ENCODE results near the gene TEKTIP1. TPM values are rescaled to one million over a fixed set of nuclear protein-coding genes. Genes with fewer than 3 reads are reported as not detected.
A peak's percentile ranks its signal among the peaks of the same experiment; 100 is the strongest.

The TEKTIP1 gene
- total and polyA plus RNA-seq, 2 donors (not counting 1 experiment from before 2014, with no cell fraction given): 6.3 to 17.3 TPM

GRCh38 chr19:3550947-3551791, 12.2 kb downstream of the TEKTIP1 start:
- TF ChIP-seq CTCF (IDR thresholded peaks at IDR 0.05): no peak
- no peak for TF ChIP-seq EZH2 (IDR thresholded peaks at IDR 0.05; ENCODE audit: borderline replicate concordance, insufficient read depth, low read depth, low read length, poor library complexity, severe bottlenecking)
- H4K20me1 ChIP-seq (ENCODE audit: control insufficient read depth, insufficient read depth, low read length, poor library complexity, severe bottlenecking): peaks cover 44% of the 10 kb centered on the region
- H3K27me3 Mint-ChIP-seq: no peaks in the 10 kb centered on the region
- no peaks in the 10 kb centered on the region for H3K27me3 ChIP-seq (replicated peaks in 1 of 4; ENCODE audit: control extremely low read depth in 1 of 4, control insufficient read depth in 3 of 4, insufficient read depth in 4 of 4, low read length in 3 of 4)
- WGBS (ENCODE audit: insufficient coverage): 96% methylated on average over 32 of the region's 34 CpGs
- H3K79me2 ChIP-seq (ENCODE audit: control insufficient read depth, insufficient read depth, low read length): peaks cover 50% of the 10 kb centered on the region
- ATAC-seq (ENCODE audit: low read depth) (no peak), DNase-seq (no peak)
- peaks cover 37% of the 10 kb centered on the region for H3K4me1 Mint-ChIP-seq
- no peak overlapping the region for H3K27ac ChIP-seq (ENCODE audit: low read length in 2 of 2)
- ChIA-PET POLR2A (interaction anchor here (0.5 kb wide), 1 partner anchor 47 kb away, joined by 3 read pairs; no protein-coding TSS in a partner anchor), CTCF (no interaction called here)
- no peaks in the 10 kb centered on the region for H3K9me3 ChIP-seq (ENCODE audit: control extremely low read depth in 1 of 3, control insufficient read depth in 2 of 3, insufficient read depth in 1 of 3, low read length in 2 of 3)
- no peaks in the 10 kb centered on the region for H3K9me3 Mint-ChIP-seq (ENCODE audit: insufficient read depth)
- peak overlapping the region; percentile 81 for H3K27ac Mint-ChIP-seq
- H3K36me3 ChIP-seq (replicated peaks in 1 of 2; ENCODE audit: control extremely low read depth in 1 of 2, control insufficient read depth in 1 of 2, extremely low read depth in 1 of 2, insufficient read depth in 2 of 2, low read length in 1 of 2): peaks cover 0 to 24% of the 10 kb centered on the region in 2 experiments
- peaks cover 32 to 39% of the 10 kb centered on the region in 2 donors for H3K4me1 ChIP-seq (ENCODE audit: control insufficient read depth in 2 of 2, insufficient read depth in 2 of 2, low read length in 2 of 2)
- intact Hi-C loops (cut with micrococcal nuclease): loop anchor here (5.0 kb wide), 1 partner anchor 34 kb away; no protein-coding TSS in a partner anchor
- no peak overlapping the region for H3K4me2 ChIP-seq (replicated peaks; ENCODE audit: low read depth, low read length, poor library complexity, severe bottlenecking)
- H3K9ac ChIP-seq (ENCODE audit: low read length): no peak overlapping the region
- H2AFZ ChIP-seq (ENCODE audit: insufficient read depth, low read depth, low read length, poor library complexity, severe bottlenecking): no peak overlapping the region
- peak overlapping the region; percentile 41 for H3K4me3 Mint-ChIP-seq
- no peak overlapping the region for H3K4me3 ChIP-seq (ENCODE audit: control extremely low read depth in 1 of 5, extremely low read depth in 1 of 5, insufficient read depth in 1 of 5, low read depth in 2 of 5, low read length in 4 of 5)

- peaks cover 0 to 24% of the 10 kb centered on the region in 2 experiments for H3K36me3 ChIP-seq (replicated peaks in 1 of 2; ENCODE audit: control extremely low read depth in 1 of 2, control insufficient read depth in 1 of 2, extremely low read depth in 1 of 2, insufficient read depth in 2 of 2, low read length in 1 of 2)
- H3K4me3 Mint-ChIP-seq: peak overlapping the region; percentile 41
- H3K4me1 Mint-ChIP-seq: peaks cover 43% of the 10 kb centered on the region
- CTCF ChIA-PET: no interaction called here
- peaks cover 56% of the 10 kb centered on the region for H3K79me2 ChIP-seq (ENCODE audit: control insufficient read depth, insufficient read depth, low read length)
- no peak overlapping the region for H3K27ac ChIP-seq (ENCODE audit: low read length in 2 of 2)
- H3K27me3 ChIP-seq (replicated peaks in 1 of 4; ENCODE audit: control extremely low read depth in 1 of 4, control insufficient read depth in 3 of 4, insufficient read depth in 4 of 4, low read length in 3 of 4): no peaks in the 10 kb centered on the region
- intact Hi-C loops (cut with micrococcal nuclease): loop anchor here (5.0 kb wide), 1 partner anchor 34 kb away; no protein-coding TSS in a partner anchor
- POLR2A ChIA-PET: no interaction called here
- peaks cover 47% of the 10 kb centered on the region for H4K20me1 ChIP-seq (ENCODE audit: control insufficient read depth, insufficient read depth, low read length, poor library complexity, severe bottlenecking)
- 90% methylated on average over 7 of the region's 9 CpGs for WGBS (ENCODE audit: insufficient coverage)
- no peak overlapping the region for H3K4me3 ChIP-seq (ENCODE audit: control extremely low read depth in 1 of 5, extremely low read depth in 1 of 5, insufficient read depth in 1 of 5, low read depth in 2 of 5, low read length in 4 of 5)
- peaks cover 38 to 45% of the 10 kb centered on the region in 2 donors for H3K4me1 ChIP-seq (ENCODE audit: control insufficient read depth in 2 of 2, insufficient read depth in 2 of 2, low read length in 2 of 2)
- H3K9ac ChIP-seq (ENCODE audit: low read length): no peak overlapping the region
- H3K27me3 Mint-ChIP-seq: no peaks in the 10 kb centered on the region
- no peak for TF ChIP-seq EZH2 (IDR thresholded peaks at IDR 0.05; ENCODE audit: borderline replicate concordance, insufficient read depth, low read depth, low read length, poor library complexity, severe bottlenecking)
- no peak for TF ChIP-seq CTCF (IDR thresholded peaks at IDR 0.05)
- H3K9me3 ChIP-seq (ENCODE audit: control extremely low read depth in 1 of 3, control insufficient read depth in 2 of 3, insufficient read depth in 1 of 3, low read length in 2 of 3): no peaks in the 10 kb centered on the region
- peak overlapping the region; percentile 81 for H3K27ac Mint-ChIP-seq
- ATAC-seq (ENCODE audit: low read depth): no peak
- H2AFZ ChIP-seq (ENCODE audit: insufficient read depth, low read depth, low read length, poor library complexity, severe bottlenecking): no peak overlapping the region
- no peaks in the 10 kb centered on the region for H3K9me3 Mint-ChIP-seq (ENCODE audit: insufficient read depth)
- no peak for DNase-seq
- H3K4me2 ChIP-seq (replicated peaks; ENCODE audit: low read depth, low read length, poor library complexity, severe bottlenecking): no peak overlapping the region
Observed at GRCh38 chr19:3551792-3552095, 12.8 kb downstream of the TEKTIP1 start.

Data from B cell (primary cell).